ENCODE measurements around the gene MRGPRF. TPM values are rescaled to one million over a fixed set of nuclear protein-coding genes. Genes with fewer than 3 reads are reported as not detected.

The MRGPRF gene
- polyA plus RNA-seq, 1 donor from 2014 or later = not detected

GRCh38 chr11:69059985-69060384, 46.9 kb upstream of the MRGPRF start:
- Histone ChIP-seq H3K27ac (ENCODE audit: low read length) (no peak overlapping the region), H3K27me3 (ENCODE audit: insufficient read depth, low read depth, low read length) (no peaks in the 10 kb centered on the region), H3F3A (ENCODE audit: insufficient read depth, low read length, poor library complexity, severe bottlenecking) (no peaks in the 10 kb centered on the region), H3K79me2 (replicated peaks; ENCODE audit: insufficient read depth, low read length) (no peaks in the 10 kb centered on the region), H3K4me2 (ENCODE audit: low read length) (no peak overlapping the region), H2AFZ (ENCODE audit: low read depth, low read length) (no peak overlapping the region), H3K9me3 (ENCODE audit: low read length) (no peaks in the 10 kb centered on the region), H3K36me3 (ENCODE audit: insufficient read depth, low read length) (no peaks in the 10 kb centered on the region), H3K9me2 (ENCODE audit: insufficient read depth, low read length) (no peaks in the 10 kb centered on the region), H3K9ac (ENCODE audit: low read length) (no peak overlapping the region), H4K20me1 (ENCODE audit: insufficient read depth) (no peaks in the 10 kb centered on the region), H3K4me3 (ENCODE audit: low read length) (no peak overlapping the region)
- no peak for TF ChIP-seq RAD21 (conservative IDR thresholded peaks at IDR 0.05)
- TF ChIP-seq TAF1 (IDR thresholded peaks at IDR 0.05; ENCODE audit: low read depth) = no peak
- no peak for TF ChIP-seq EZH2 (IDR thresholded peaks at IDR 0.05; ENCODE audit: borderline replicate concordance, insufficient read depth, low read length, poor library complexity, severe bottlenecking)
- no peak for TF ChIP-seq SMC3 (conservative IDR thresholded peaks at IDR 0.05; ENCODE audit: poor library complexity)
- no peak for TF ChIP-seq REST (IDR thresholded peaks at IDR 0.05; ENCODE audit: borderline replicate concordance)
- TF ChIP-seq EP300 (conservative IDR thresholded peaks at IDR 0.05; ENCODE audit: poor library complexity, severe bottlenecking) = no peak
- TF ChIP-seq CTCF (IDR thresholded peaks at IDR 0.05; ENCODE audit: poor library complexity, severe bottlenecking) = no peak
- TF ChIP-seq POLR2AphosphoS5 (IDR thresholded peaks at IDR 0.05) = no peak
- no peak for TF ChIP-seq MXI1 (conservative IDR thresholded peaks at IDR 0.05; ENCODE audit: poor library complexity, severe bottlenecking)

- no peak overlapping the region for H3K9ac ChIP-seq (ENCODE audit: low read length)
- H3K36me3 ChIP-seq (ENCODE audit: insufficient read depth, low read length) = no peaks in the 10 kb centered on the region
Measured at GRCh38 chr11:69059429-69059828, 46.4 kb upstream of the MRGPRF start.

More at GRCh38 chr11:69059429-69059828, 46.4 kb upstream of the MRGPRF start:
- Histone ChIP-seq H4K20me1 (ENCODE audit: insufficient read depth) (no peaks in the 10 kb centered on the region), H3K4me3 (ENCODE audit: low read length) (no peak overlapping the region), H3K27me3 (ENCODE audit: insufficient read depth, low read depth, low read length) (no peaks in the 10 kb centered on the region), H3K4me2 (ENCODE audit: low read length) (no peak overlapping the region), H3K79me2 (replicated peaks; ENCODE audit: insufficient read depth, low read length) (no peaks in the 10 kb centered on the region), H2AFZ (ENCODE audit: low read depth, low read length) (no peak overlapping the region), H3F3A (ENCODE audit: insufficient read depth, low read length, poor library complexity, severe bottlenecking) (no peaks in the 10 kb centered on the region), H3K27ac (ENCODE audit: low read length) (no peak overlapping the region), H3K9me2 (ENCODE audit: insufficient read depth, low read length) (no peaks in the 10 kb centered on the region), H3K9me3 (ENCODE audit: low read length) (no peaks in the 10 kb centered on the region)
- TF ChIP-seq EZH2 (IDR thresholded peaks at IDR 0.05; ENCODE audit: borderline replicate concordance, insufficient read depth, low read length, poor library complexity, severe bottlenecking) (no peak), SMC3 (conservative IDR thresholded peaks at IDR 0.05; ENCODE audit: poor library complexity) (no peak), MXI1 (conservative IDR thresholded peaks at IDR 0.05; ENCODE audit: poor library complexity, severe bottlenecking) (no peak), TAF1 (IDR thresholded peaks at IDR 0.05; ENCODE audit: low read depth) (no peak), EP300 (conservative IDR thresholded peaks at IDR 0.05; ENCODE audit: poor library complexity, severe bottlenecking) (no peak), POLR2AphosphoS5 (IDR thresholded peaks at IDR 0.05) (no peak), REST (IDR thresholded peaks at IDR 0.05; ENCODE audit: borderline replicate concordance) (no peak), CTCF (IDR thresholded peaks at IDR 0.05; ENCODE audit: poor library complexity, severe bottlenecking) (no peak), RAD21 (conservative IDR thresholded peaks at IDR 0.05) (no peak)

Data from neural cell (in vitro differentiated cells).